ENCODE measurements around the gene TSSK1B. TPM values are rescaled to one million over a fixed set of nuclear protein-coding genes. Genes with fewer than 3 reads are reported as not detected.

TSSK1B gene
- total RNA-seq, 6 experiments from 2014 or later = not detected

GRCh38 chr5:113452941-113453340 lies 18.2 kb upstream of the TSSK1B start:
- H3K27ac ChIP-seq = no peak overlapping the region
- TF ChIP-seq CTCF (IDR thresholded peaks at IDR 0.05) (no peak), POLR2A (IDR thresholded peaks at IDR 0.05) (no peak)
- ATAC-seq = no peak
- H3K27me3 ChIP-seq = no peaks in the 10 kb centered on the region
- no peaks in the 10 kb centered on the region for H3K36me3 ChIP-seq
- intact Hi-C loops (cut with DNase I) = no loop called here
- no peak overlapping the region for H3K4me3 ChIP-seq
- H3K9me3 ChIP-seq = no peaks in the 10 kb centered on the region
- DNase-seq = no peak
- H3K4me1 ChIP-seq = peaks cover 0 to 14% (median 0%) of the 10 kb centered on the region in 4 donors
- WGBS (ENCODE audit: insufficient coverage, low coverage, low lambda C conversion rate, missing lambda C conversion rate) = 89% methylated on average over 5 of the region's 6 CpGs

- H3K4me3 ChIP-seq = no peak overlapping the region
- no peak for DNase-seq
- no CpG with 5 or more reads among the region's 2 CpGs for WGBS (ENCODE audit: insufficient coverage, low coverage, low lambda C conversion rate, missing lambda C conversion rate)
- TF ChIP-seq CTCF (IDR thresholded peaks at IDR 0.05) (no peak), POLR2A (IDR thresholded peaks at IDR 0.05) (no peak)
- H3K4me1 ChIP-seq = peaks cover 0 to 14% (median 0%) of the 10 kb centered on the region in 4 donors
- no peaks in the 10 kb centered on the region for H3K27me3 ChIP-seq
- no peak for ATAC-seq
- intact Hi-C loops (cut with DNase I) = no loop called here
- H3K9me3 ChIP-seq = no peaks in the 10 kb centered on the region
- H3K36me3 ChIP-seq = no peaks in the 10 kb centered on the region
- no peak overlapping the region for H3K27ac ChIP-seq
Measured at GRCh38 chr5:113451797-113452196, 17.0 kb upstream of the TSSK1B start.

- ATAC-seq (no peak), DNase-seq (no peak)
- Histone ChIP-seq H3K4me1 (peaks cover 0 to 14% (median 0%) of the 10 kb centered on the region in 4 donors), H3K27me3 (no peaks in the 10 kb centered on the region), H3K36me3 (no peaks in the 10 kb centered on the region), H3K27ac (no peak overlapping the region), H3K4me3 (no peak overlapping the region), H3K9me3 (no peaks in the 10 kb centered on the region)
- 24% methylated on average over 2 of the region's 2 CpGs for WGBS (ENCODE audit: insufficient coverage, low coverage, low lambda C conversion rate, missing lambda C conversion rate)
- intact Hi-C loops (cut with DNase I) = no loop called here
- TF ChIP-seq POLR2A (IDR thresholded peaks at IDR 0.05) (no peak), CTCF (IDR thresholded peaks at IDR 0.05) (no peak)
Measured at GRCh38 chr5:113450929-113451328, 16.1 kb upstream of the TSSK1B start.

GRCh38 chr5:113450462-113450861 lies 15.7 kb upstream of the TSSK1B start:
- ATAC-seq = no peak
- Histone ChIP-seq H3K9me3 (no peaks in the 10 kb centered on the region), H3K4me3 (no peak overlapping the region), H3K27me3 (no peaks in the 10 kb centered on the region), H3K27ac (no peak overlapping the region), H3K4me1 (peaks cover 0 to 14% (median 0%) of the 10 kb centered on the region in 4 donors), H3K36me3 (no peaks in the 10 kb centered on the region)
- no peak for TF ChIP-seq CTCF (IDR thresholded peaks at IDR 0.05)
- no peak for TF ChIP-seq POLR2A (IDR thresholded peaks at IDR 0.05)
- DNase-seq = no peak
- intact Hi-C loops (cut with DNase I) = no loop called here
- WGBS (ENCODE audit: insufficient coverage, low coverage, low lambda C conversion rate, missing lambda C conversion rate) = 78% methylated on average over 1 of the region's 2 CpGs

GRCh38 chr5:113448252-113448651 lies 13.5 kb upstream of the TSSK1B start:
- Histone ChIP-seq H3K36me3 (no peaks in the 10 kb centered on the region), H3K27me3 (no peaks in the 10 kb centered on the region), H3K4me3 (no peak overlapping the region), H3K9me3 (no peaks in the 10 kb centered on the region), H3K4me1 (peaks cover 0 to 14% (median 0%) of the 10 kb centered on the region in 4 donors), H3K27ac (no peak overlapping the region)
- ATAC-seq (peak in 3 of 4 donors; percentile 45 to 67 (median 66)), DNase-seq (no peak)
- TF ChIP-seq POLR2A (IDR thresholded peaks at IDR 0.05) (no peak), CTCF (IDR thresholded peaks at IDR 0.05) (no peak)
- intact Hi-C loops (cut with DNase I) = no loop called here
- 48% methylated on average over 3 of the region's 3 CpGs for WGBS (ENCODE audit: insufficient coverage, low coverage, low lambda C conversion rate, missing lambda C conversion rate)

Data from right lobe of liver (tissue), 6 donors.